GM15510 (cell line): Measurements from ENCODE around the gene OR1M1.

ENCODE experiments used
- POLR2A ChIP-seq: IDR thresholded peaks from 3 replicates; pipeline ENCODE4 v1.6.1; 2011; ENCODE audit warnings: borderline replicate concordance; ENCODE audit not compliant: insufficient read length; ENCODE audit errors: extremely low read depth

The OR1M1 gene

GRCh38 chr19:9070066-9070465, 16.8 kb upstream of the OR1M1 start:
- no peak for TF ChIP-seq POLR2A

DNA sequence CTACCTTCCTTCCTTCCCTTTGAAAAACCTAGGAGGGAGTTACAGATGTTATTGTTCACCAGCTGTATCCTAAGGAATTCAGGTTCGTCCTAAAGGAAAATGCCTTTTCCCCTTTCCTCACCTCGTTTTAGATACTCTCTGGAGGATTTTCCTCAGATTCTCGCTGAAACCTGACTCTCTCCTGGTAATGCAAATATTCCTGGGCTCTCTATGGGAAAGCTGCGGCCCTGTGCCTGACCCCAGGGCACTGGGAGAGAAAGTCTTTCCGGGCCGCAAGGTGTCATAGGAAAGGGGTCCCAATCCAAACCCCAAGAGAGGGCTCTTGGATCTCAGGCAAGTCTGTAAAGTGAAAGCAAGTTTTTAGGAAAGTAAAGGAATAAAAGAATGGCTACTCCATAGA, 13.1 kb upstream of the OR1M1 start:
- TF ChIP-seq POLR2A, result no peak

- no peak for TF ChIP-seq POLR2A
Observed at GRCh38 chr19:9075064-9075949, 11.6 kb upstream of the OR1M1 start.

- TF ChIP-seq POLR2A, result no peak
Observed at GRCh38 chr19:9076901-9077300, 10.0 kb upstream of the OR1M1 start.

GRCh38 chr19:9078651-9079050, 8.2 kb upstream of the OR1M1 start:
- no peak for TF ChIP-seq POLR2A

DNA sequence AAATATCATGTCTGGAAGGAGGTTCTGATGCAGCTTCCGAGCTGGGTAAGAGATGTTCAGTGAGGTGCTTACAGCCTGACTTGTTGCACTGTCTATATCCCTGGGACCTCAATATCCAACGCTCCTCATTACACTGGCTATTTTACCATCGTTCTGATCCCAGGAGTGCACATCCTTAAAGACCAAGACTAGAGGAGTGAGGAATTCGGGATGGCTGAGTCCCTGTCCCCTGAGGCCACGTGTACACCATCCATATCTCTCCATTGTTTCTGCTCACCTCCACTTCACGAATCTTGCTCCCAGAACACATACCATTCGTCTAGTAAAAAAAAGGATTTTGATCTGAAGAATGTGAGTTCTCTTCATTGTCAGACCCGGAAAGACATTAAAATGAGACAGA, 20.5 kb downstream of the OR1M1 start, which contains the start of gene OR7G2:
Gene OR7G2, minus strand, starts transcription at position 101 of the 400 bp plus-strand sequence. CDS start 4,232 bp downstream, outside the sequence.
- TF ChIP-seq POLR2A, result no peak

- TF ChIP-seq POLR2A, result no peak
Observed at GRCh38 chr19:9109959-9110358, 23.1 kb downstream of the OR1M1 start.

- TF ChIP-seq POLR2A, result no peak
Observed at GRCh38 chr19:9115307-9115813, 28.5 kb downstream of the OR1M1 start, which contains the start of gene OR7G1. TSS of gene OR7G1 (minus strand) at chr19:9115763. CDS start at chr19:9115763, 0 bp downstream.

GRCh38 chr19:9116547-9116946, 29.7 kb downstream of the OR1M1 start:
- no peak for TF ChIP-seq POLR2A

- TF ChIP-seq POLR2A, result no peak
Observed at GRCh38 chr19:9126900-9127405, 40.1 kb downstream of the OR1M1 start, which contains the start of gene OR7G3. TSS of gene OR7G3 (minus strand) at chr19:9126950. CDS start at chr19:9126950, 0 bp downstream.

DNA sequence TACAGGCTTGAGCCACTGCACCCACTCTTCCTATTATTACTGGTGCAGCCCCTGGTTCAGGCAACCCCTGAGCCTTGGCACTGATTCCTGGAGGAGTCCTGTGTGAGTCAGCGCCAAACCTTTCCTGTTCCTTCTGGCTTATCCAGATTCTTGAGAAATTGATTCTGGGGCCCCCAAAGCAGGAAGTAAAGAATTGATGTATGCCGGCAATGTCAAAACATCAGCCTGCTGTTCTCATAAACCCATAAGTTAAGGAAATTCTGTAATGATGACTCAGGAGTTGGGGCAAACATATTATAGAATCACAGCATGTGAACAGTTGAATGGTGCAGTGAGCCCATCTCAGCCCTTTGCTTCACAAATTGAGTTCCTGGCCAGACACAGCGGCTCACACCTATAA, 41.3 kb downstream of the OR1M1 start:
- TF ChIP-seq POLR2A, result no peak

DNA sequence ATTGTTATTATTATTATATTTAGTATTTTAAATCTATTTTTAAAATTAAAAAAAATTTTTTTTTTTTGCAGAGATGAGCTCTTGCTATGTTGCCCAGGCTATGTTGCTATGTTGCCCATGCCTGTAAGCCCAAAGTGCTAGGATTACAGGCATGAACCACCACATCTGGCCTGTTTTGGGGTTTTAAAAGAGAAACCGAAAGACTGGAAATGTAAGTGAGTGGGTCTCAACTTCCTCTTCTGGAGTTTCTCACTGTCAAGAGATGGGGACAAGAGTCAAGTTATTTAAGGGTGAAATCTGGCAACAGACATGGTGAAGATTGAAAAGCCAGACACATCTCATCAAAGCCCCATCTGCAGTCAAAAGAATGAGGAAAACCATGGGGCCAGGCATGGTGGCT, 44.1 kb downstream of the OR1M1 start:
- no peak for TF ChIP-seq POLR2A

GRCh38 chr19:9132422-9132821, 45.6 kb downstream of the OR1M1 start:
- TF ChIP-seq POLR2A, result no peak

- TF ChIP-seq POLR2A, result no peak
Observed at GRCh38 chr19:9139609-9140158, 52.8 kb downstream of the OR1M1 start.

GRCh38 chr19:9140159-9140874, 53.5 kb downstream of the OR1M1 start, which contains the start of gene ZNF317:
TSS of gene ZNF317 (plus strand) at chr19:9140397. CDS start at chr19:9156017, 15,620 bp downstream.
- TF ChIP-seq POLR2A, result peak; percentile 77

GRCh38 chr19:9144920-9145319, 58.1 kb downstream of the OR1M1 start:
- TF ChIP-seq POLR2A, result no peak
